PC-9 (cell line): ENCODE results near the gene CORIN. TPM values are rescaled to one million over a fixed set of nuclear protein-coding genes. Genes with fewer than 3 reads are reported as not detected.

Source experiments
- BruUV-seq: library from RNA; stranded (reverse); fragments of 400-500 nt; replicated peaks from 2 replicates; lab custom pipeline; 2021; lab: Mats Ljungman, UMichigan
- CTCF ChIA-PET: fragments of 300-600 bp; sonication (Branson Sonifier 250); formaldehyde crosslinking; loops from one replicate; lab custom pipeline; 2022; ENCODE audit warnings: antibody characterized with exemption; lab: Charles Lee
- POLR2A ChIA-PET: fragments of 300-600 bp; sonication (Branson Sonifier 250); formaldehyde crosslinking; loops from one replicate; lab custom pipeline; 2022; ENCODE audit warnings: antibody characterized with exemption; ENCODE audit not compliant: unreplicated experiment; lab: Charles Lee
- DNase-seq, 2 experiments: peaks; one replicate each; pipeline versions ENCODE4 v3.0.0 to v3.0.0-alpha.2; 2015 to 2022; ENCODE audit warnings: mixed read lengths in 1 of 2
- H2AFZ ChIP-seq: fragments of 200-600 bp; sonication (generic); 2 replicates; pipeline ENCODE4 v1.8.1; 2017; ENCODE audit warnings: antibody characterized with exemption
- H3F3A ChIP-seq: fragments of 200-600 bp; sonication (generic); 2 replicates; pipeline ENCODE4 v1.8.1; 2017; ENCODE audit warnings: antibody characterized with exemption, mild to moderate bottlenecking, low read depth; ENCODE audit not compliant: insufficient read depth
- H3K27ac ChIP-seq: fragments of 200-600 bp; sonication (generic); 2 replicates; pipeline ENCODE4 v1.6.1; 2016; ENCODE audit warnings: mixed run types
- H3K27me3 ChIP-seq: fragments of 200-600 bp; sonication (generic); 2 replicates; pipeline ENCODE4 v1.6.1; 2016; ENCODE audit warnings: low read depth, mixed run types; ENCODE audit not compliant: insufficient read depth
- H3K36me3 ChIP-seq: fragments of 200-600 bp; sonication (generic); 2 replicates; pipeline ENCODE4 v1.6.1; 2016; ENCODE audit warnings: low read depth, mixed run types
- H3K4me1 ChIP-seq: fragments of 200-600 bp; sonication (generic); replicated peaks from 2 replicates; pipeline ENCODE4 v1.6.1; 2016; ENCODE audit warnings: mixed run types; ENCODE audit not compliant: insufficient read depth
- H3K4me2 ChIP-seq: fragments of 200-600 bp; sonication (generic); 2 replicates; pipeline ENCODE4 v1.6.1; 2017; ENCODE audit warnings: mixed run types
- H3K4me3 ChIP-seq: fragments of 200-600 bp; sonication (generic); 2 replicates; pipeline ENCODE4 v1.6.1; 2016; ENCODE audit warnings: mixed run types
- H3K79me2 ChIP-seq: fragments of 200-600 bp; sonication (generic); 2 replicates; pipeline ENCODE4 v1.6.1; 2017; ENCODE audit warnings: low read depth, mixed run types
- H3K9me2 ChIP-seq: fragments of 200-600 bp; sonication (generic); 2 replicates; pipeline ENCODE4 v1.8.1; 2017; ENCODE audit warnings: mild to moderate bottlenecking; ENCODE audit not compliant: insufficient read depth
- H3K9me3 ChIP-seq: fragments of 200-600 bp; sonication (generic); 2 replicates; pipeline ENCODE4 v1.8.1; 2016; ENCODE audit warnings: low read depth; ENCODE audit not compliant: insufficient read depth
- H4K20me1 ChIP-seq: fragments of 200-600 bp; sonication (generic); 2 replicates; pipeline ENCODE4 v1.8.1; 2017; ENCODE audit not compliant: insufficient read depth
- EZH2 ChIP-seq: fragments of 200-600 bp; sonication (generic); IDR thresholded peaks from 2 replicates; pipeline ENCODE4 v1.8.0; 2017; ENCODE audit warnings: antibody characterized with exemption, low read depth
- intact Hi-C: fragments of 100-400 bp; cut with micrococcal nuclease; formaldehyde crosslinking; loops from one replicate; pipeline ENCODE4 v1.10.0; 2022; ENCODE audit not compliant: unreplicated experiment
- total RNA-seq: library from RNA; stranded (reverse); gene quantifications from 2 replicates; pipeline ENCODE4 v1.2.3, GENCODE V29; 2021
- TF ChIP-seq, protein P1 (sequence below): fragments of 200-600 bp; sonication (generic); conservative IDR thresholded peaks from 2 replicates; pipeline ENCODE4 v1.6.1; 2017; ENCODE audit warnings: mixed run types, antibody characterized with exemption, mild to moderate bottlenecking, moderate library complexity

The CORIN gene
- total RNA-seq, 1 experiment from 2014 or later: not detected

DNA sequence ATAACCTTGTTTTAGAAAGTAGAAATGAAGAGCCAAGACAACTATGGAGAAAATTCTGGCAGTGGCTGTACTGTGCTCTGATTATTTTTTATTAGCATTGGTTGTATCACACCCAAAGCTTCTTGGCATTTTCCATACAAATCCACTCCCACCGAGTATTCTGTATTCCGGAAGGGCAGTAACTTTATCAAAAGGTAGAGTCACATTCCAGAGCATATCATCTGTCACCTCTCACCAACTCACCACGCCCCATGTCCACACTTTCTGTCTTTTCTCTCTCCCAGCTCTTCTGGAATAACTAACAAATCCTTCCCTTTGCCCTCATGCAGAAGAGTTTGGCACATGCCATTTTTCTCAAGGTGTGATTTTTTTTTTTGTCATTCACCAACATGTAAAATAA is 52.7 kb downstream of the CORIN start:
- ChIA-PET CTCF (no interaction called here), POLR2A (no interaction called here)
- no peak overlapping the region for H2AFZ ChIP-seq
- H3K36me3 ChIP-seq: no peaks in the 10 kb centered on the region
- H3K9me2 ChIP-seq: no peaks in the 10 kb centered on the region
- no peak overlapping the region for H3K4me3 ChIP-seq
- H3K9me3 ChIP-seq: 0 out of 2 replicates have a peak, but pooled peaks cover 4% of the 10 kb centered on the region
- no peaks in the 10 kb centered on the region for H3K79me2 ChIP-seq
- no peaks in the 10 kb centered on the region for H4K20me1 ChIP-seq
- no peaks in the 10 kb centered on the region for H3F3A ChIP-seq
- H3K27ac ChIP-seq: no peak overlapping the region
- no TSS peak for BruUV-seq
- DNase-seq: no peak
- H3K27me3 ChIP-seq: no peaks in the 10 kb centered on the region
- no peaks in the 10 kb centered on the region for H3K4me1 ChIP-seq
- no peak overlapping the region for H3K4me2 ChIP-seq
- intact Hi-C loops: no loop called here
- no peak for TF ChIP-seq EZH2
- TF ChIP-seq, protein P1, sequence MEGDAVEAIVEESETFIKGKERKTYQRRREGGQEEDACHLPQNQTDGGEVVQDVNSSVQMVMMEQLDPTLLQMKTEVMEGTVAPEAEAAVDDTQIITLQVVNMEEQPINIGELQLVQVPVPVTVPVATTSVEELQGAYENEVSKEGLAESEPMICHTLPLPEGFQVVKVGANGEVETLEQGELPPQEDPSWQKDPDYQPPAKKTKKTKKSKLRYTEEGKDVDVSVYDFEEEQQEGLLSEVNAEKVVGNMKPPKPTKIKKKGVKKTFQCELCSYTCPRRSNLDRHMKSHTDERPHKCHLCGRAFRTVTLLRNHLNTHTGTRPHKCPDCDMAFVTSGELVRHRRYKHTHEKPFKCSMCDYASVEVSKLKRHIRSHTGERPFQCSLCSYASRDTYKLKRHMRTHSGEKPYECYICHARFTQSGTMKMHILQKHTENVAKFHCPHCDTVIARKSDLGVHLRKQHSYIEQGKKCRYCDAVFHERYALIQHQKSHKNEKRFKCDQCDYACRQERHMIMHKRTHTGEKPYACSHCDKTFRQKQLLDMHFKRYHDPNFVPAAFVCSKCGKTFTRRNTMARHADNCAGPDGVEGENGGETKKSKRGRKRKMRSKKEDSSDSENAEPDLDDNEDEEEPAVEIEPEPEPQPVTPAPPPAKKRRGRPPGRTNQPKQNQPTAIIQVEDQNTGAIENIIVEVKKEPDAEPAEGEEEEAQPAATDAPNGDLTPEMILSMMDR: no peak

DNA sequence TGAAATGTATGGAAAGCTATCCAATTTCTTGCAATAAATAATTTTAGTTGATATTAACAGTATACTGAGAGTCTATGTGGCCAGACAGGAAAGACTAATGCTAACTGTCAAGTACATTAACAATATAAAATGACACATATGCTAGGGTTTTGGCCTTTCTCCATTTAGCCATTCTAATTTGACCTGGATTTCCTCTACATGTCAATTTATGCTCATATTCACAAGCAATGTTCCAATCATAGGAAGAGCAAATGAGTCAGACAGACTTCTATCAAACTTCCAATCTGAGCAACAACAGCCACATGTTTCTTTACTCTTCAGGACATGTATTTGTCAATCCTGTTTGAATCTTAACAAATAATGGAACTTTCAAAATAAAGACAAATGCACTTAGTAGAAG is 53.6 kb downstream of the CORIN start:
- DNase-seq: no peak
- H3K27me3 ChIP-seq: no peaks in the 10 kb centered on the region
- ChIA-PET CTCF (no interaction called here), POLR2A (no interaction called here)
- H3K4me1 ChIP-seq: no peaks in the 10 kb centered on the region
- H3K36me3 ChIP-seq: no peaks in the 10 kb centered on the region
- H3F3A ChIP-seq: no peaks in the 10 kb centered on the region
- H4K20me1 ChIP-seq: no peaks in the 10 kb centered on the region
- no peak overlapping the region for H3K27ac ChIP-seq
- no peaks in the 10 kb centered on the region for H3K79me2 ChIP-seq
- intact Hi-C loops: no loop called here
- H3K9me3 ChIP-seq: 0 out of 2 replicates have a peak, but pooled peaks cover 4% of the 10 kb centered on the region
- H3K9me2 ChIP-seq: no peaks in the 10 kb centered on the region
- H2AFZ ChIP-seq: no peak overlapping the region
- TF ChIP-seq, protein P1: no peak
- TF ChIP-seq EZH2: no peak
- no peak overlapping the region for H3K4me3 ChIP-seq
- no TSS peak for BruUV-seq
- no peak overlapping the region for H3K4me2 ChIP-seq

DNA sequence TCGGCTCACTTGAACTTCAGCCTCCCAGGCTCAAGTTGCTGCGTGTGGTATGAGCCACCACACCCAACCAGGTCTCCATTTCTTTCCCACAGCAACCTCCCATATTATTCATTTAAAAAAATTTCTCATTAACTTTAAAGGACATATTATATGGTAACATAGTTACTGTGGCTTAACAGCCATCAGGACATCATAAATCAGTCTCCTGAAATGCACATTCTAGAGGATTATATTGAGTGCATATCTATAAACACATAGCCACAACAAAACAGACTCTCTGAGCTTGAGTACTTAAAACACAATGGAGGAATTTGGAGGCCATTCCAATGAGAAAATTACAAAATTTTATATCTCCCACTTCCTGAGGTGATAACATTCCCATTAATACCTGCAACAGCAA is 61.5 kb downstream of the CORIN start:
- ChIA-PET POLR2A (no interaction called here), CTCF (no interaction called here)
- Histone ChIP-seq H3K9me3 (0 out of 2 replicates have a peak, but pooled peaks cover 1% of the 10 kb centered on the region), H3K36me3 (no peaks in the 10 kb centered on the region), H3K4me1 (no peaks in the 10 kb centered on the region), H3K27me3 (no peaks in the 10 kb centered on the region), H3K79me2 (no peaks in the 10 kb centered on the region), H3F3A (no peaks in the 10 kb centered on the region), H3K4me3 (no peak overlapping the region), H3K9me2 (no peaks in the 10 kb centered on the region), H3K27ac (no peak overlapping the region), H3K4me2 (no peak overlapping the region), H2AFZ (no peak overlapping the region), H4K20me1 (no peaks in the 10 kb centered on the region)
- BruUV-seq: no TSS peak
- DNase-seq: no peak
- no peak for TF ChIP-seq EZH2
- intact Hi-C loops: no loop called here

DNA sequence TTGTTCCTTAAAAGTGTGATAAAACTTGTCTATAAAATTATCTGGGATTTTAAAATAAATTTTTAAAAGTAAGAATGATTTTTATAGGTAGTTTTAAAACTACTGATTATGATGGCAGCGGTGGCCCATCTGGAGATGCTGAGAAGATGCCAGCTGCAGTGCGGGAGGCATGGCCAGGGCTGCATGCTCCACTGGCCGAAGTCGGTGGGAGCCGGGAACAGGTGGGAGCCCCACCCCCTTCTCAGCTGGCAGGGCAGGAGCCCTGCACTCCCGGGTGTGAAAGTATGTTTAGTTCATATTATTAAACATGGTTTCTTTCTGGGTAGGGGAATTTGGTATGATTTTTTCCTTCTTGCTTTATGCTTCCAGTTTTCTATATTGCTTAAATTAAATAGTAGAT is 63.8 kb downstream of the CORIN start:
- H3K4me1 ChIP-seq: no peaks in the 10 kb centered on the region
- TF ChIP-seq, protein P1: no peak
- TF ChIP-seq EZH2: no peak
- H4K20me1 ChIP-seq: no peaks in the 10 kb centered on the region
- intact Hi-C loops: no loop called here
- H3K4me3 ChIP-seq: no peak overlapping the region
- H3K4me2 ChIP-seq: no peak overlapping the region
- H3K27me3 ChIP-seq: no peaks in the 10 kb centered on the region
- no peaks in the 10 kb centered on the region for H3K9me2 ChIP-seq
- H2AFZ ChIP-seq: no peak overlapping the region
- no peaks in the 10 kb centered on the region for H3F3A ChIP-seq
- no peak for DNase-seq
- no peak overlapping the region for H3K27ac ChIP-seq
- BruUV-seq: no TSS peak
- ChIA-PET CTCF (no interaction called here), POLR2A (no interaction called here)
- H3K79me2 ChIP-seq: no peaks in the 10 kb centered on the region
- H3K9me3 ChIP-seq: no peaks in the 10 kb centered on the region
- no peaks in the 10 kb centered on the region for H3K36me3 ChIP-seq
